Cardiac fibroblast (primary cell): ENCODE measurements around the gene MYO1E.
A peak's percentile ranks its signal among the peaks of the same experiment; 100 is the strongest.
"Not testable (repeated sequence)": the region's sequence is repeated elsewhere in the genome, so short reads cannot be mapped to it uniquely, and the experiment has no call there.

Source experiments
- DNase-seq, 2 donors: peaks; one replicate each; pipeline versions ENCODE4 v3.0.0 to v3.0.0-alpha.2; 2010; ENCODE audit warnings: low read depth in 2 of 2
- H3K4me3 ChIP-seq, 2 donors: replicated peaks in 1 of 2; 1 replicate in 1 of 2; 2 replicates in 1 of 2; pipeline ENCODE4 v1.5.1; 2011; ENCODE audit warnings: low read depth in 2 of 2, low read length in 2 of 2, mild to moderate bottlenecking in 2 of 2, moderate library complexity in 1 of 2
- CTCF ChIP-seq: IDR thresholded peaks from one replicate; pipeline ENCODE4 v1.5.1; 2011; ENCODE audit warnings: low read depth, mild to moderate bottlenecking, low read length, inconsistent platforms

The MYO1E gene

DNA sequence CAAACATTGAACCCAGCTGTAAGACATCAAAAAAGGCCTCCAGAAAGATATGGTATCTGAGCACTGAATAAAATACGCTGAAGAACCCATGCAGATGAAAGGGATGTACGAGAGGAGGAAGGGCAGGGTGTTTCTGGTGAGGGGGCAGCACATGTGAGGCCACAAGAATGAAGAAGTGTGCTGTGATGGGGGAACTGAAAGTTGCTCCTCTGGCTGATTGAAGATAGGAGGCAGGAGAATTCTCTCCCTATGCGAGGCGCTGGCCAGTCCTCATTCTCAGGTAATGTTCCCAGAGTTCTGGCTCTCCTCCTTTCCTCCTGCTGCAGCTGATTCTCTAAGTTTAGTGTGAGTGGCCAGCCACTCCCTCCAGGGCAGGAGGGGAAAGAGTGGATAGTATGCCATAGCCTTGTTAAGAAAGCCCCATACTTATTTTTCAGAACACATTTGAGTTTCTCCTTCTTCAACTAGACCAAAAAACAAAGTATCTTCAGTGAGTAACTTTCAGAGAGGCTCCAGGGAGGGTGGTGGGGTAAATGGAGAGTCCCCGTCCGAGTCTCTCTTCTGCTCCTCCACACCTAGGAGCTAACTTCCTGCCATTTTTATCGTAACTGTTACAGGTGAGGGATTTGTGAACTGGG lies 26.9 kb upstream of the MYO1E start:
- no peak for DNase-seq
- H3K4me3 ChIP-seq = no peak overlapping the region

DNA sequence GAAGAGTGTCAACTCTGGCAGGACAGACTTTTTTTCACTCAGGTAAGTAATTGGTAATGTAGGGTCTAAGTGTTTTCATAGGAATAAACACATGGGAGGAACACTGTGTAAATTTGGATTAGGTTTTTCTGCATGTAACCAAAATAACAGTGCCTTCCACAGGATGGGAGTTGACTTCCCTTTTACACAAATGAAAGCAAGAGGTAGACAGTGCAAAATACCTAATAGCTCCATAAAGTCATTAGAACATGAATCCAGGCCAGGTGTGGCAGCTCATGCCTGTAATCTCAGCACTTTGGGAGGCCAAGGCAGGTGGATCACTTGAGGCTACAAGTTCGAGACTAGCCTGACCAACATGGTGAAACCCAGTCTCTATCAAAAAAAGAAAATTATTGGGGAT lies 25.5 kb upstream of the MYO1E start:
- TF ChIP-seq CTCF = no peak
- no peak for DNase-seq
- H3K4me3 ChIP-seq = no peak overlapping the region

More for the DNA sequence above, 26.9 kb upstream of the MYO1E start:
- TF ChIP-seq CTCF = no peak

DNA sequence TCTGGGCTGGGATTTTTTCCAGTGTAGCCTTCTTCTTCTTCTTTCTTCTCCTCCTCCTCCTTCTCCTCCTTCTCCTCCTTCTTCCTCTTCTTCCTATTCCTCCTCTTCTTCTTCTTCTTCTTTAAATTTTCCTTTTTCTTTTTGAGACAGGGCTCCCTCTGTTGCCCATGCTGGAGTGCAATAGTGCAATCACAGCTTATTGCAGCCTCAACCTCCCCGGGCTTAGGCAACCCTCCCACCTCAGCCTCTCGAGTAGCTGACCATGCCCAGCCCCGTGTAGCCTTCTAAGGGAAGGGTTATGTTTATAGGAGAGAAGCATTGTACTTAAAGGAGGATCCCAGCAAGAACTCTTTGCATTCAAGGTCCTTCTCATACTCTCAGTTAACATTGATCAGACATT lies 24.0 kb upstream of the MYO1E start:
- no peak for DNase-seq
- H3K4me3 ChIP-seq = no peak overlapping the region
- TF ChIP-seq CTCF = no peak

GRCh38 chr15:59396211-59396610 lies 23.5 kb upstream of the MYO1E start:
- no peak overlapping the region for H3K4me3 ChIP-seq
- TF ChIP-seq CTCF = no peak
- no peak for DNase-seq

- DNase-seq = no peak
- TF ChIP-seq CTCF = no peak
Measured at GRCh38 chr15:59394166-59394661, 21.5 kb upstream of the MYO1E start.

GRCh38 chr15:59392299-59392698 lies 19.6 kb upstream of the MYO1E start:
- no peak for DNase-seq
- TF ChIP-seq CTCF = no peak
- H3K4me3 ChIP-seq = no peak overlapping the region

More at GRCh38 chr15:59394166-59394661, 21.5 kb upstream of the MYO1E start:
- no peak overlapping the region for H3K4me3 ChIP-seq

DNA sequence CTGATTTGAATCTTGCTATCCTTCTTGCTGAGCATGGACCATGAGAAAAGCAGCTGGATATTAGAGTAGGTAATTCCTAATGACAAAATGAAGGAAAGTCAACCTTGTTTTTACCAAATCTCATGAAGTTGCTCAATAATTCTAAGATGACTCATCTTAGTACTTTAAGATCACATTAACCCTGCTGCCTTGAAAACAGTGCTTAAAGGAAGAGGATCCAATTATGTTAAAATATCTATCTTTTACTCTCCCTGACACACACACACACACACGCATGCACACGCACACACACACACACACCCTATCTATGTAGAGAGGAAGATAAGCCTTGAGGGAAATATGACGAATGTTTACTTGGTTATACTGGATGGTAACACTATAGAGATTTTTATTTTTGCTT lies 16.0 kb upstream of the MYO1E start:
- TF ChIP-seq CTCF = no peak
- DNase-seq = peak; percentile 62 to 72
- no peak overlapping the region for H3K4me3 ChIP-seq

DNA sequence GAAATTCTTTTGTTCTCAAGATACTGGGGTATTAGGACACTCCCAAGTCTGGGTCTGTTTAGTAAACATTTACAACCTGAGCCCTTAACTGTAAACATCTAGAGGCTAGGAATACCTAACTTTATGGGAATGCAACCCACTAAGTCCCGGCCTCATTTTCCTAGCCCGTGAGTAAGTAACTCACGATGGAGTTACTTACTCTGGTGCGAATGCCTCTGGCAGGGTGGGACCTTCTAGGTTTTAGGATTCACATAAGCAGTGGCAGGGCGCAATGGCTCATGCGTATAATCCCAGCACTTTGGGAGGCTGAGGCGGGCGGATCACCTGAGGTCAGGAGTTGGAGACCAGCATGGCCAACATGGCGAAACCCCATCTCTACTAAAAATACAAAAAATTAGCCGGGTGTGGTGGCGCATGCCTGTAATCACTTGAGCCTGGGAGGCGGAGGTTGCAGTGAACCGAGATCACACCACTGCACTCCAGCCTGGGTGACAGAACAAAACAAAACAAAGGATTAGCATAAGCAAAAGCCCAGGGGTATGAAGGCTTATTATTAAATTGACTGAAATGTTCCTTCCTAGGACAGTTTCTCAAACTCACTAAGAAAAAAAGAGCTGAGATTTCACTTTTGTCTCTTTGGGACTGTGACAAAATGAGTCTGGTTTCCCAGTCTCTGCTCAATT lies 14.7 kb upstream of the MYO1E start:
- not testable (repeated sequence) for DNase-seq, H3K4me3 ChIP-seq
